GM23248 (cell line): ENCODE results near the gene WWTR1. TPM values are rescaled to one million over a fixed set of nuclear protein-coding genes. Genes with fewer than 3 reads are reported as not detected.

Experiments used
- DNase-seq: peaks from one replicate; pipeline ENCODE4 v3.0.0-alpha.2; 2015
- H2AFZ ChIP-seq: fragments of 200-600 bp; sonication (generic); 2 replicates; pipeline ENCODE4 v1.6.1; 2016; ENCODE audit warnings: antibody characterized with exemption
- H3F3A ChIP-seq: fragments of 200-600 bp; sonication (generic); 2 replicates; pipeline ENCODE4 v1.6.1; 2016; ENCODE audit warnings: mild to moderate bottlenecking, antibody characterized with exemption, mixed run types; ENCODE audit not compliant: insufficient read depth
- H3K27ac ChIP-seq: fragments of 200-600 bp; sonication (generic); 2 replicates; pipeline ENCODE4 v1.5.1; 2016; ENCODE audit warnings: mild to moderate bottlenecking
- H3K27me3 ChIP-seq: fragments of 200-600 bp; sonication (generic); replicated peaks from 2 replicates; pipeline ENCODE4 v1.6.1; 2016; ENCODE audit warnings: mild to moderate bottlenecking; ENCODE audit not compliant: insufficient read depth
- H3K36me3 ChIP-seq: fragments of 200-600 bp; sonication (generic); 2 replicates; pipeline ENCODE4 v1.6.1; 2016; ENCODE audit warnings: low read depth, mild to moderate bottlenecking
- H3K4me1 ChIP-seq: fragments of 200-600 bp; sonication (generic); 2 replicates; pipeline ENCODE4 v1.6.1; 2016; ENCODE audit warnings: mild to moderate bottlenecking; ENCODE audit not compliant: insufficient read depth
- H3K4me2 ChIP-seq: fragments of 200-600 bp; sonication (generic); one replicate; pipeline ENCODE4 v1.6.1; 2016; ENCODE audit warnings: mild to moderate bottlenecking; ENCODE audit not compliant: unreplicated experiment
- H3K4me3 ChIP-seq: fragments of 200-600 bp; sonication (generic); 2 replicates; pipeline ENCODE4 v1.5.1; 2016; ENCODE audit warnings: mild to moderate bottlenecking
- H3K79me2 ChIP-seq: fragments of 200-600 bp; sonication (generic); 2 replicates; pipeline ENCODE4 v1.6.1; 2016; ENCODE audit warnings: mild to moderate bottlenecking; ENCODE audit not compliant: insufficient read depth
- H3K9ac ChIP-seq: fragments of 200-600 bp; sonication (generic); 2 replicates; pipeline ENCODE4 v1.6.1; 2016; ENCODE audit warnings: mild to moderate bottlenecking
- H3K9me2 ChIP-seq: fragments of 200-600 bp; sonication (generic); 2 replicates; pipeline ENCODE4 v1.6.1; 2016; ENCODE audit warnings: mixed run types, mild to moderate bottlenecking, moderate library complexity; ENCODE audit not compliant: insufficient read depth
- H3K9me3 ChIP-seq: fragments of 200-600 bp; sonication (generic); one replicate; pipeline ENCODE4 v1.6.1; 2017; ENCODE audit warnings: low read depth
- H4K20me1 ChIP-seq: fragments of 200-600 bp; sonication (generic); 2 replicates; pipeline ENCODE4 v1.6.0; 2016; ENCODE audit not compliant: insufficient read depth
- EZH2 ChIP-seq: fragments of 200-600 bp; sonication (generic); IDR thresholded peaks from 2 replicates; pipeline ENCODE4 v1.6.1; 2018; ENCODE audit warnings: antibody characterized with exemption, mild to moderate bottlenecking; ENCODE audit not compliant: insufficient read depth, poor library complexity, severe bottlenecking
- EZH2phosphoT487 ChIP-seq: fragments of 200-600 bp; sonication (generic); IDR thresholded peaks from 2 replicates; pipeline ENCODE4 v1.6.1; 2018; ENCODE audit warnings: antibody characterized with exemption, moderate library complexity, mild to moderate bottlenecking, low read depth; ENCODE audit not compliant: insufficient read depth
- WGBS, 2 experiments: methylation state at CpG; one replicate each; pipeline ENCODE4 v1.1.6; 2015 to 2017; ENCODE audit warnings: low lambda C conversion rate in 2 of 2, low coverage in 1 of 2; ENCODE audit errors: missing lambda C conversion rate in 2 of 2; 5-methylcytosine and 5-hydroxymethylcytosine counted together
- in situ Hi-C: fragments of 300-500 bp; cut with MboI; formaldehyde crosslinking; loops from 2 replicates; pipeline ENCODE4 v1.15.0; 2020
- polyA plus RNA-seq: library from polyadenylated mRNA; unstranded; fragments of >200 nt; fragmentation: Nextera tagmentation; extraction: Ambion mirVana; gene quantifications from 2 replicates; pipeline ENCODE4 v1.2.1, GENCODE V29; 2016
- total RNA-seq: library from RNA; depleted of rRNA; stranded (reverse); fragments of >200 nt; shearing (Covaris generic); gene quantifications from 2 replicates; pipeline ENCODE4 v1.2.3, GENCODE V29; 2014

Gene WWTR1
- total and polyA plus RNA-seq, 2 experiments from 2014 or later = 53.3 to 75.7 TPM

DNA sequence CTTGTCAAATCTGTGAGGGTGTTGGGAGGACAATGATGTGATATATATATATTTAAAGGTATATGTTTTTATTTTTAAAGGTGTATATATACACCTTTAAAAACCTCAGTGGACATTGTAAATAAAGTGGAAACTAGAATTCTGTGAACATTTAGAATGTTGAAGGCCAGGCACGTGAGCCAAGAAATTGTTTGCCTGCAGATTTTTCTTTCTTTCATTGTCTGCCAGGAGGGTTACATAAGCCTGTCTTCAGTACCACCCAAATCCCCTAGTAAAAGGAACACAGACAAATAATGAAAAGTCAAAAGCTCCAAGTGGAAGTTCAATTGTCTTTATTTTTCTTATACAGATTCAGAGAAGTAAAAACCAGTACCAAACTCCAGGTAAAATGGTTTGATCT, 140.9 kb downstream of the WWTR1 start:
- Histone ChIP-seq H3K27ac (no peak overlapping the region), H3K4me3 (no peak overlapping the region), H3K4me2 (no peak overlapping the region), H3F3A (peaks cover 32% of the 10 kb centered on the region), H3K9me3 (no peaks in the 10 kb centered on the region), H3K79me2 (no peaks in the 10 kb centered on the region), H3K4me1 (no peaks in the 10 kb centered on the region), H3K9me2 (no peaks in the 10 kb centered on the region), H3K36me3 (peaks cover 19% of the 10 kb centered on the region), H3K9ac (no peak overlapping the region), H2AFZ (no peak overlapping the region), H4K20me1 (no peaks in the 10 kb centered on the region), H3K27me3 (no peaks in the 10 kb centered on the region)
- in situ Hi-C loops = loop anchor here (25.0 kb wide), 1 partner anchor 670 kb away; no protein-coding TSS in a partner anchor
- no peak for DNase-seq
- WGBS, 2 experiments = 41 to 48% methylated on average over 1 of the region's 1 CpG
- TF ChIP-seq EZH2 (no peak), EZH2phosphoT487 (no peak)

GRCh38 chr3:149515249-149515648, 142.6 kb downstream of the WWTR1 start:
- H4K20me1 ChIP-seq = no peaks in the 10 kb centered on the region
- H3K4me3 ChIP-seq = no peak overlapping the region
- 100% methylated on average over 2 of the region's 2 CpGs for WGBS, 2 experiments
- no peak overlapping the region for H3K4me2 ChIP-seq
- in situ Hi-C loops = loop anchor here (25.0 kb wide), 1 partner anchor 672 kb away; no protein-coding TSS in a partner anchor
- H3K27ac ChIP-seq = no peak overlapping the region
- H3F3A ChIP-seq = peaks cover 26% of the 10 kb centered on the region
- H3K9me3 ChIP-seq = no peaks in the 10 kb centered on the region
- TF ChIP-seq EZH2 (no peak), EZH2phosphoT487 (no peak)
- no peak for DNase-seq
- no peak overlapping the region for H3K9ac ChIP-seq
- no peak overlapping the region for H2AFZ ChIP-seq
- no peaks in the 10 kb centered on the region for H3K27me3 ChIP-seq
- no peaks in the 10 kb centered on the region for H3K79me2 ChIP-seq
- no peaks in the 10 kb centered on the region for H3K4me1 ChIP-seq
- no peaks in the 10 kb centered on the region for H3K9me2 ChIP-seq
- peaks cover 11% of the 10 kb centered on the region for H3K36me3 ChIP-seq

DNA sequence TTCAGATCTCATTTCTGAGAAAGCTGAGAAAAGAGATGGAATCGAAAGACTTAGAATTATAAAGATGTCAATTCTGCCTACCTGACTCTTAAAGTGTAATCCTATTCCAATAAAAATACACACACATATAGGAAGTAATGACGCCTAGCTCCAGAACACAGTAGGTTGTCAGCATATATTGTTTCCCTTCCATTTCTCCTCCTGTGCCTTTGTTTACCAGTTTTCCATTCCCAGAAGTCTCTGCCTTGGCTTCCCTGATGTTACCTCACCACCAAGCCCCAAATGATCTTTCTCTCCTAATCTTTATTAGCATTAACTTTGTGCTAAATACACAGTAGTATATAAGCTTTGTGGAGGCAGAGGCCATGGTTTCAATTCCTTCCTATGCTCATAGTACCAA, 143.4 kb downstream of the WWTR1 start:
- H3K27me3 ChIP-seq = no peaks in the 10 kb centered on the region
- no peak overlapping the region for H3K4me2 ChIP-seq
- no peak overlapping the region for H3K27ac ChIP-seq
- in situ Hi-C loops = loop anchor here (25.0 kb wide), 1 partner anchor 673 kb away; no protein-coding TSS in a partner anchor
- H3K4me3 ChIP-seq = no peak overlapping the region
- H3K4me1 ChIP-seq = no peaks in the 10 kb centered on the region
- no peak for DNase-seq
- H3K9me2 ChIP-seq = no peaks in the 10 kb centered on the region
- no peak overlapping the region for H3K9ac ChIP-seq
- no peaks in the 10 kb centered on the region for H3K9me3 ChIP-seq
- H3K79me2 ChIP-seq = no peaks in the 10 kb centered on the region
- peaks cover 22% of the 10 kb centered on the region for H3F3A ChIP-seq
- no peak overlapping the region for H2AFZ ChIP-seq
- no peak for TF ChIP-seq EZH2phosphoT487
- no peak for TF ChIP-seq EZH2
- H3K36me3 ChIP-seq = peaks cover 5% of the 10 kb centered on the region
- WGBS, 2 experiments = 77 to 79% methylated on average over 2 of the region's 2 CpGs
- H4K20me1 ChIP-seq = no peaks in the 10 kb centered on the region

DNA sequence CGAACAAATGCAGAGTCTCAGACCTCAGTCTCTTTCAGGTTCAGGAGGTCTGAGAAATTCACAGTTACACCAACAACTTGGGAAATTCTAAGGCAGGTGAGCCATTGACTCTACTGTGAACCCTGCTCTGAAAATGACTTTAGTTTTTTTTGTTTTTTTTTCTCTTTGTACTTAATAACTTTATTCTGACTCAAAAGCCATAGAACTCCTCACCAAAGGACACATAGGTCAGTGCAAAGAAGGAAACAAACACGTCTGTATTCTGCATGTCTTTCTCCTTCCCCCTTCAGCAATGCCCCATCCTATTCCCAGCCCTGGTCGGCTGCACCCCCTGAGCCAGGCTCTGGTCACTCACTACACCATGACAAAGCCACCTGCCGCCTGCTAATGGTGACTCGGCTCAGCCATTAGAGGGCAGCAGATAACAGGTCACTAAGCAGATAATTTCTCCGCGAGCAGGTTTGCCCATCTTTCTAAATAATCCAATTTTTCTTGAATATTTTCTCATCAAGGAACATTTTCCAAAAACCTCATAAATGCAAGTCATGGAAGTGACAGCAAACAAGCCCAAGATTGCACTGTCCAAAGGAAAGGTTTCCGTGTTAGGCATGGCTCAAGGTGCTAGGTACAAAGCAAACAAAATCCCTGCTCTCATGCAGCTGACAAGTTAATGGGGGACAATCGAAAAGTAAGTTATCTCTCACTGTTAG, 145.6 kb downstream of the WWTR1 start:
- TF ChIP-seq EZH2phosphoT487 = no peak
- TF ChIP-seq EZH2 = no peak
- H2AFZ ChIP-seq = no peak overlapping the region
- no peak overlapping the region for H3K9ac ChIP-seq
- no peak overlapping the region for H3K27ac ChIP-seq
- in situ Hi-C loops = loop anchor here (25.0 kb wide), 1 partner anchor 675 kb away; no protein-coding TSS in a partner anchor
- H3K79me2 ChIP-seq = no peaks in the 10 kb centered on the region
- no peaks in the 10 kb centered on the region for H3K9me3 ChIP-seq
- H3K4me3 ChIP-seq = no peak overlapping the region
- DNase-seq = peak; percentile 80
- no peak overlapping the region for H3K4me2 ChIP-seq
- 11 to 13% methylated on average over 9 of the region's 9 CpGs for whole genome bisulfite sequencing, 2 experiments
- H3K4me1 ChIP-seq = peaks cover 12% of the 10 kb centered on the region
- no peaks in the 10 kb centered on the region for H3K36me3 ChIP-seq
- no peaks in the 10 kb centered on the region for H3K27me3 ChIP-seq
- H3K9me2 ChIP-seq = no peaks in the 10 kb centered on the region
- peaks cover 38% of the 10 kb centered on the region for H3F3A ChIP-seq
- H4K20me1 ChIP-seq = no peaks in the 10 kb centered on the region
